ENCODE results near the gene NRSN2. TPM values are rescaled to one million over a fixed set of nuclear protein-coding genes. Genes with fewer than 3 reads are reported as not detected.
"Not testable (repeated sequence)": the region's sequence is repeated elsewhere in the genome, so short reads cannot be mapped to it uniquely, and the experiment has no call there.

The NRSN2 gene
- total and polyA plus RNA-seq, 7 donors: 1.6 to 5.0 (median 3.4) TPM

- WGBS, 3 donors: 45 to 55% (median 46%) methylated on average over 16 of the region's 16 CpGs
- intact Hi-C loops (cut with DNase I): loop anchor here in 1 of 2 donors (5.0 to 10.0 kb wide), 2 partner anchors 56 to 123 kb away; no protein-coding TSS in a partner anchor
- ATAC-seq: peak; percentile 48 to 74 (median 63)
- H3K9me3 ChIP-seq: no peaks in the 10 kb centered on the region
- no peak overlapping the region for H3K4me3 ChIP-seq
- no peaks in the 10 kb centered on the region for H3K4me1 ChIP-seq
- no peak overlapping the region for H3K27ac ChIP-seq
- H3K27me3 ChIP-seq (ENCODE audit: insufficient read depth in 3 of 3, low read length in 2 of 3): no peaks in the 10 kb centered on the region
- peak; percentile 78 for TF ChIP-seq CTCF (IDR thresholded peaks at IDR 0.05)
- no peaks in the 10 kb centered on the region for H3K36me3 ChIP-seq (ENCODE audit: insufficient read depth in 1 of 2, low read depth in 1 of 2)
- DNase-seq: peak; percentile 39 to 56
Observed at GRCh38 chr20:330233-331149, 16.4 kb upstream of the NRSN2 start.

GRCh38 chr20:334578-334977 lies 12.3 kb upstream of the NRSN2 start:
- 95 to 97% (median 97%) methylated on average over 8 of the region's 8 CpGs for WGBS, 3 donors
- ATAC-seq (no peak), DNase-seq (no peak)
- Histone ChIP-seq H3K4me1 (no peaks in the 10 kb centered on the region), H3K36me3 (ENCODE audit: insufficient read depth in 1 of 2, low read depth in 1 of 2) (no peaks in the 10 kb centered on the region), H3K4me3 (no peak overlapping the region), H3K9me3 (no peaks in the 10 kb centered on the region), H3K27ac (no peak overlapping the region), H3K27me3 (ENCODE audit: insufficient read depth in 3 of 3, low read length in 2 of 3) (no peaks in the 10 kb centered on the region)
- intact Hi-C loops (cut with DNase I): loop anchor here in 1 of 2 donors (5.0 to 10.0 kb wide), 2 partner anchors 60 to 127 kb away; no protein-coding TSS in a partner anchor
- TF ChIP-seq CTCF (IDR thresholded peaks at IDR 0.05): no peak

GRCh38 chr20:336040-336439 lies 10.9 kb upstream of the NRSN2 start:
- H3K4me3 ChIP-seq; ATAC-seq; H3K36me3 ChIP-seq (ENCODE audit: insufficient read depth in 1 of 2, low read depth in 1 of 2); H3K9me3 ChIP-seq; H3K27ac ChIP-seq; DNase-seq; H3K27me3 ChIP-seq (ENCODE audit: insufficient read depth in 3 of 3, low read length in 2 of 3); H3K4me1 ChIP-seq: not testable (repeated sequence)
- 86 to 90% (median 90%) methylated on average over 1 of the region's 1 CpG for WGBS, 3 donors
- intact Hi-C loops (cut with DNase I): loop anchor here in 1 of 2 donors (10.0 kb wide), 1 partner anchor 61 kb away; no protein-coding TSS in a partner anchor

- no peak overlapping the region for H3K27ac ChIP-seq
- H3K4me1 ChIP-seq: no peaks in the 10 kb centered on the region
- no peaks in the 10 kb centered on the region for H3K9me3 ChIP-seq
- ATAC-seq: peak in 2 of 4 donors; percentile 13 to 38
- no peak for DNase-seq
- no peaks in the 10 kb centered on the region for H3K27me3 ChIP-seq (ENCODE audit: insufficient read depth in 3 of 3, low read length in 2 of 3)
- H3K4me3 ChIP-seq: no peak overlapping the region
- H3K36me3 ChIP-seq (ENCODE audit: insufficient read depth in 1 of 2, low read depth in 1 of 2): no peaks in the 10 kb centered on the region
- TF ChIP-seq CTCF (IDR thresholded peaks at IDR 0.05): no peak
- intact Hi-C loops (cut with DNase I): no loop called here
- 69 to 70% (median 70%) methylated on average over 2 of the region's 2 CpGs for WGBS, 3 donors
Observed at GRCh38 chr20:341682-342081, 5.2 kb upstream of the NRSN2 start.

- no peaks in the 10 kb centered on the region for H3K9me3 ChIP-seq
- no peak for DNase-seq
- no peaks in the 10 kb centered on the region for H3K36me3 ChIP-seq (ENCODE audit: insufficient read depth in 1 of 2, low read depth in 1 of 2)
- intact Hi-C loops (cut with DNase I): no loop called here
- no peak for ATAC-seq
- no peak overlapping the region for H3K4me3 ChIP-seq
- no peaks in the 10 kb centered on the region for H3K27me3 ChIP-seq (ENCODE audit: insufficient read depth in 3 of 3, low read length in 2 of 3)
- H3K4me1 ChIP-seq: no peaks in the 10 kb centered on the region
- H3K27ac ChIP-seq: no peak overlapping the region
- TF ChIP-seq CTCF (IDR thresholded peaks at IDR 0.05): no peak
Observed at GRCh38 chr20:343107-343506, 3.8 kb upstream of the NRSN2 start.

Data from psoas muscle (tissue), 8 donors.